ENCODE measurements around the gene SEBOX. TPM values are rescaled to one million over a fixed set of nuclear protein-coding genes. Genes with fewer than 3 reads are reported as not detected.

Gene SEBOX
- total RNA-seq, 1 donor from 2014 or later = not detected

GRCh38 chr17:28397275-28397674 is 32.3 kb upstream of the SEBOX start:
- Mint-ChIP-seq H3K4me1 (ENCODE audit: unreplicated experiment) (peaks cover 11% of the 10 kb centered on the region), H3K27me3 (no peaks in the 10 kb centered on the region), H3K27ac (no peak overlapping the region), H3K9me3 (no peaks in the 10 kb centered on the region), H3K4me3 (no peak overlapping the region), H3K36me3 (peaks cover 5% of the 10 kb centered on the region)
- TF ChIP-seq CTCF (conservative IDR thresholded peaks at IDR 0.05) = no peak
- no peak for DNase-seq (ENCODE audit: extremely low spot score, unreplicated experiment)

GRCh38 chr17:28396635-28397239 is 31.7 kb upstream of the SEBOX start:
- H3K9me3 Mint-ChIP-seq = no peaks in the 10 kb centered on the region

GRCh38 chr17:28395968-28396367 is 31.0 kb upstream of the SEBOX start:
- Mint-ChIP-seq H3K27ac (no peak overlapping the region), H3K4me1 (ENCODE audit: unreplicated experiment) (peaks cover 11% of the 10 kb centered on the region), H3K27me3 (no peaks in the 10 kb centered on the region), H3K4me3 (no peak overlapping the region), H3K9me3 (no peaks in the 10 kb centered on the region), H3K36me3 (peaks cover 10% of the 10 kb centered on the region)
- no peak for DNase-seq (ENCODE audit: extremely low spot score, unreplicated experiment)
- no peak for TF ChIP-seq CTCF (conservative IDR thresholded peaks at IDR 0.05)

More at GRCh38 chr17:28396635-28397239, 31.7 kb upstream of the SEBOX start:
- Mint-ChIP-seq H3K36me3 (peaks cover 5% of the 10 kb centered on the region), H3K4me1 (ENCODE audit: unreplicated experiment) (peaks cover 11% of the 10 kb centered on the region), H3K27ac (no peak overlapping the region), H3K27me3 (no peaks in the 10 kb centered on the region), H3K4me3 (no peak overlapping the region)
- no peak for DNase-seq (ENCODE audit: extremely low spot score, unreplicated experiment)
- TF ChIP-seq CTCF (conservative IDR thresholded peaks at IDR 0.05) = no peak

- Mint-ChIP-seq H3K4me1 (ENCODE audit: unreplicated experiment) (peaks cover 11% of the 10 kb centered on the region), H3K4me3 (no peak overlapping the region), H3K27me3 (no peaks in the 10 kb centered on the region), H3K9me3 (no peaks in the 10 kb centered on the region), H3K27ac (no peak overlapping the region), H3K36me3 (peaks cover 14% of the 10 kb centered on the region)
- DNase-seq (ENCODE audit: extremely low spot score, unreplicated experiment) = no peak
- TF ChIP-seq CTCF (conservative IDR thresholded peaks at IDR 0.05) = no peak
Observed at GRCh38 chr17:28395426-28395825, 30.4 kb upstream of the SEBOX start.

- Mint-ChIP-seq H3K9me3 (no peaks in the 10 kb centered on the region), H3K4me3 (no peak overlapping the region), H3K4me1 (ENCODE audit: unreplicated experiment) (peaks cover 11% of the 10 kb centered on the region), H3K36me3 (peaks cover 21% of the 10 kb centered on the region), H3K27ac (no peak overlapping the region), H3K27me3 (no peaks in the 10 kb centered on the region)
- TF ChIP-seq CTCF (conservative IDR thresholded peaks at IDR 0.05) = no peak
- DNase-seq (ENCODE audit: extremely low spot score, unreplicated experiment) = no peak
Observed at GRCh38 chr17:28394337-28395116, 29.5 kb upstream of the SEBOX start.

All from type B pancreatic cell (in vitro differentiated cells).